GM19452 (cell line): ENCODE measurements around the gene TSR1.

Experiments
- ATAC-seq: cut with Tn5 transposase; IDR thresholded peaks from one replicate; pipeline ENCODE4 v1.9.1; 2021; ENCODE audit not compliant: unreplicated experiment

Gene TSR1

GRCh38 chr17:2369551-2370210 is 33.4 kb upstream of the TSR1 start:
- ATAC-seq, result no peak

- ATAC-seq, result no peak
Observed at GRCh38 chr17:2369039-2369438, 32.8 kb upstream of the TSR1 start.

- no peak for ATAC-seq
Observed at GRCh38 chr17:2368359-2368758, 32.1 kb upstream of the TSR1 start.

GRCh38 chr17:2366747-2367494 is 30.7 kb upstream of the TSR1 start:
- no peak for ATAC-seq

- no peak for ATAC-seq
Observed at GRCh38 chr17:2365132-2365531, 28.9 kb upstream of the TSR1 start.

- no peak for ATAC-seq
Observed at GRCh38 chr17:2364763-2365116, 28.5 kb upstream of the TSR1 start.

- ATAC-seq, result no peak
Observed at GRCh38 chr17:2363851-2364762, 27.9 kb upstream of the TSR1 start.

- ATAC-seq, result no peak
Observed at GRCh38 chr17:2363318-2363717, 27.1 kb upstream of the TSR1 start.

GRCh38 chr17:2362881-2363280 is 26.6 kb upstream of the TSR1 start:
- no peak for ATAC-seq

GRCh38 chr17:2362416-2362815 is 26.2 kb upstream of the TSR1 start:
- ATAC-seq, result no peak

- no peak for ATAC-seq
Observed at GRCh38 chr17:2362016-2362415, 25.8 kb upstream of the TSR1 start.

GRCh38 chr17:2361010-2361760 is 24.9 kb upstream of the TSR1 start:
- no peak for ATAC-seq

GRCh38 chr17:2357931-2358434 is 21.7 kb upstream of the TSR1 start:
- ATAC-seq, result no peak

- ATAC-seq, result no peak
Observed at GRCh38 chr17:2357237-2357636, 21.0 kb upstream of the TSR1 start.

GRCh38 chr17:2354311-2354710 is 18.1 kb upstream of the TSR1 start:
- no peak for ATAC-seq

GRCh38 chr17:2351269-2351668 is 15.0 kb upstream of the TSR1 start:
- ATAC-seq, result no peak

GRCh38 chr17:2347805-2348685 is 11.8 kb upstream of the TSR1 start:
- no peak for ATAC-seq

- ATAC-seq, result no peak
Observed at GRCh38 chr17:2346475-2346874, 10.2 kb upstream of the TSR1 start.

GRCh38 chr17:2344528-2344927 is 8.3 kb upstream of the TSR1 start:
- ATAC-seq, result no peak

- no peak for ATAC-seq
Observed at GRCh38 chr17:2343421-2343820, 7.2 kb upstream of the TSR1 start.
